VCaP (cell line): ENCODE measurements around the gene FAM9C.

Experiments
- H3K27ac ChIP-seq: fragments of 450-650 bp; 2 replicates; pipeline ENCODE4 v1.5.1; 2017
- TF ChIP-seq, protein P1 (sequence below): fragments of 450-650 bp; conservative IDR thresholded peaks from 2 replicates; pipeline ENCODE4 v1.5.1; 2017; ENCODE audit warnings: mild to moderate bottlenecking, moderate library complexity

Gene FAM9C

DNA sequence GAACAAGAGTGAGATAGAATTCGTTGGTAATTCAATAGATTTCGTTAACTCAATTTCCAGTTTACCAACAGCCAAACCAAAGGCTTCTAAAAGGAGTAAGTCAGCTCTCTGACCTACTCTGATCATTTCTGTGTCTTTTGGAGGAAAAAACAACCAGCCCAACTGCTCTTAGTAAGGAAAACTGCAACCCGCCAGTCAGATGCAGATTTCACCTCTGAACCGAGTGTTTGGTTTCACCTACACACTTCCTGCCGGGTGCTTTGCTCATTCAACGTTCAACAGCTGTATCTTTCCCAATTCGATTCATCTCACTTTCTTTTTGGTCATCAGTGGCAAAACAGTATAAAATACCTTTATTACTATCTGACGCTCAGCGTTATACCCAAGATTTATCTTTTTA is 45.0 kb downstream of the FAM9C start:
- peak overlapping the region; percentile 92; the same call in 1 of the 2 replicates for H3K27ac ChIP-seq
- TF ChIP-seq, protein P1, sequence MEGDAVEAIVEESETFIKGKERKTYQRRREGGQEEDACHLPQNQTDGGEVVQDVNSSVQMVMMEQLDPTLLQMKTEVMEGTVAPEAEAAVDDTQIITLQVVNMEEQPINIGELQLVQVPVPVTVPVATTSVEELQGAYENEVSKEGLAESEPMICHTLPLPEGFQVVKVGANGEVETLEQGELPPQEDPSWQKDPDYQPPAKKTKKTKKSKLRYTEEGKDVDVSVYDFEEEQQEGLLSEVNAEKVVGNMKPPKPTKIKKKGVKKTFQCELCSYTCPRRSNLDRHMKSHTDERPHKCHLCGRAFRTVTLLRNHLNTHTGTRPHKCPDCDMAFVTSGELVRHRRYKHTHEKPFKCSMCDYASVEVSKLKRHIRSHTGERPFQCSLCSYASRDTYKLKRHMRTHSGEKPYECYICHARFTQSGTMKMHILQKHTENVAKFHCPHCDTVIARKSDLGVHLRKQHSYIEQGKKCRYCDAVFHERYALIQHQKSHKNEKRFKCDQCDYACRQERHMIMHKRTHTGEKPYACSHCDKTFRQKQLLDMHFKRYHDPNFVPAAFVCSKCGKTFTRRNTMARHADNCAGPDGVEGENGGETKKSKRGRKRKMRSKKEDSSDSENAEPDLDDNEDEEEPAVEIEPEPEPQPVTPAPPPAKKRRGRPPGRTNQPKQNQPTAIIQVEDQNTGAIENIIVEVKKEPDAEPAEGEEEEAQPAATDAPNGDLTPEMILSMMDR = no peak

DNA sequence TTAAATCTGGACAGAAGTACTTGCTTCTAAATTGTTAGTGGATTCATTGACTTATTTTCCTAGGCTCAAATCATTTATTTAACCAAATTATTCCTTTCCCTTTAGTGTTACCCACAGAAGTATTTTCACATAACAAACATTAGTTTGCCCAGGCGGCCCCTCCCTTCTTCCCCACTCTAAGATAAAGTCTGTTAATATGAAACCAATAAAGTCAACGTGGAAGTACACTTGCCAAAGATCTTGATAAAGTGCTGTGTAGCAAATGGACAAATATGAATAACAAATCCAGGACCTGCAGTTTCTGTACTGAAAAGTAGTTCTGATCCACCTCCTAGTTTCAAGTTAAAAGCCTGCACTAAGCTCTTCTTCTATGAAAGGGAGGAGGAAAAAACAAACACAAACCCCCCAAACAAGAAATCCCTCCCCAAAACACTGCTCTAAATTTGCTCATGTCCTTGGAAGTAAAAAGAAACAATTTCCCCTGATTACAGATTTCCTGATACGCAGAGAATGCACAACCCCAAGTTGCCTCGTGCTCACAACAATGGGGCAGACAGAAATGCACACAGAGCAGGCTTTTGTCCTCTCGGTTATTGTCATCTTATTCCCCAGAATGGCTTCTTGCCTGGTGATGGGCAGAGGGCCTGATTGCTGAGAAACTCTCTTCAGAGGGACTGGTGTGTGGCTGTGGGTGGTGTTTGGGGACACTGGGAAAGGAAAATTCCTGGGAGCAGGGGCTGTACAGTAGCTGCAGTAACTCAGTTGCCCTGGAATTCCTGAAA is 46.3 kb downstream of the FAM9C start:
- TF ChIP-seq, protein P1 = no peak
- H3K27ac ChIP-seq = peak overlapping the region; percentile 92

DNA sequence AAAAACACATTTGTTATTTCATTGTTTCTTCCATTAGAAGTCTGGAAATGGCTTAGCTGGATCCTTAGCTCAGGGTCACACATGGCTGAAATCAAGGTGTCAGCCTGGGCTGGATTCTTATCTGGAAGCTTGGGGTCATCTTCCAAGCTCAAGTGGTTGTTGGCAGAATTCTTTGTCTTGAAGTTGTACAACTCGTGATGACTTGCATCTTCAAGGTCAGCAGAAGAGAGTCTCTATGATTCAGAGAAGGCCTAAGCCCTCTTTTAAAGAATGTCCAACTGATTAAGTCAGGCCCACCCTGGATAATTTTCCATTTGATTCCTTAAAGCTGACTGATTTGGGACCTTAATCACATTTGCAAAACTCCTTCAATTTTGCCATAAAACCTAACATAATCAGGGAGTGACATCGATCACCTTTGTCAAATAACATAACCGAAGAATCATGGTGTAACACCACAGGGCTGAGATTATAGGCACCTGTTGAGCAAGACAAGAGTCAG is 47.4 kb downstream of the FAM9C start:
- H3K27ac ChIP-seq = peak overlapping the region; percentile 92
- TF ChIP-seq, protein P1 = no peak

DNA sequence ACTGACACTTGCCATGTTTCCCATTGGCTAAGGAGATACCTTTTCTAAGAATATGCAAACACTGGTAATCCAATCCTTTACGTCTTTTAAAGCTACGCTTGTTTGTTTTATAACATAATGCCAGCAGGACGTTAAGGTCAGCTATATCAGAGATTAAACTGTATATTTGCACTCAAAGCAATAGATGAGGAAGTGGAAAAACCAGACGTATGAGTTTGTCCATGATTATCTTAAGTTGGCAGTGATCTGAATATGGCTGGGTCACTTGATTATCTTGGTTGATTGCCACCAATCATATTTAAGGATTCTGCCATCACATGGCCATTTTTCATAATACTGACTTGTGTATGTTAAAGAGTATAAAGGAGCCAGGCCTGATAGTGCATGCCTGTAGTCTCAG is 50.1 kb downstream of the FAM9C start:
- peak overlapping the region; percentile 89 for H3K27ac ChIP-seq
- TF ChIP-seq, protein P1 = no peak

DNA sequence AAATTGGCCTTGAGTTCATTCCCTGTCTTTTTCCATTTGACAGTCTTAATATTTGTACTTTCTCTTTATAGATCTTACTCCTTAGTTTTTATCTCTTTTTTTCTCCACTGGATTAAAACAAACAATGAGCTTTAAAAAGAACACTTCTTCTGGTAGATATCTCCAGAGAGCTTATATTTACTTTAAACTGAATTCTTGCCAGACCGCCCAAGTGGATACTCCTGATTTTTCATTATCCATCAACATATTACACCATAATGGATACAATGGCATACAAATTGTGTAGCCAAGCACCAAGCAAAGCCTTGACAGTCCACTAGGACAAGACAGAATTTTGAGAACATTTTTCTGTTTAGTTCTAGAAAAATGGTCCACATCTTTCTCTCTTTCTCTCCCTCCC is 50.6 kb downstream of the FAM9C start:
- TF ChIP-seq, protein P1 = no peak
- peak overlapping the region; percentile 89 for H3K27ac ChIP-seq

DNA sequence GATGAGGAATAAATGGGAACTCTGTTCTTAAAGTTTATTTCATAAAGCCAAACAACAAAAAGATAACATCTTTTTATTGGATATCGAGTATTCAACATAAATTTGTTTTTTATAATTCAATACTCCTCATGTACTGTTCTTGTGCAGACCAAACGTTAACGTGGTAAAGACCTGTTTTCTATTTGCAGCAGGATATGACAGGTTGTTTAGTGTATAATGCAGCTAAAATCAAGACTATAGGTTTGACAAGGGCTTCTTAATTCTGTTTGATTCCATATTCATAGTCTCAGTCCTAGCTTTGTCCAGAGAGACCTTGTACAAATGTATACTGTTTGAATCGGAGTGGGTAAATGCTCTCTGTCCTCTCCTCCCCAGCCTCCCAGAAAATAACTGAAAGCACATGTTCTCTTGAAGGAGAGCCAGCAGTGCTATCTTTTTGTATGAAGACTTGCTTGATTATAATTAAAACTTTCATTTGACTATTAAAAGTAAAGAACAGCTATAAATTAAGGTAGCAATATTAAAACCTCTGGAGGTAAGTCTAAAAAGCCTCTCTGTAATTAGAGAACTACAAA is 51.8 kb downstream of the FAM9C start:
- H3K27ac ChIP-seq = peak overlapping the region; percentile 89
- TF ChIP-seq, protein P1 = no peak

DNA sequence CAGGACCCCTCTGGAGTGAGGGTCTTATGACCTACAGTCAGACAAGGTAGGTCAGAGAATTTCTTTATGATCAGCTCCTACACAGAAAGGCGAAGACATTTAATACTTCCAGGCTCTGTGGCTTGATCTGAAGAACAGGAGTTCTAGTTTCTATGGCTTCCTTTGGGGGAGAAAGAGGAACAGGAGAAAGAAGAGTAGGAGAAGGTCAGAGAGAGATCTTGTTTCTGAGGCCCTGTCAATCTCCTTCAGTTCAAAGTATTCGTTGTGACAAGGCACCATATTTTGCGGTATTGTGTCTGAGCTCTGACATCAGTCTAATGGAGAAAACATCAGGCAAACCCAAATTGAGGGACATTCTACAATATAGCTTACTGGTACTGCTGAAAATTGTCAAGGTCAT is 52.8 kb downstream of the FAM9C start:
- H3K27ac ChIP-seq = peak overlapping the region; percentile 89
- TF ChIP-seq, protein P1 = no peak
